HG03521 (cell line): ENCODE measurements around the gene EPS15.
"Not testable (repeated sequence)": the region's sequence is repeated elsewhere in the genome, so short reads cannot be mapped to it uniquely, and the experiment has no call there.

Experiments used
- ATAC-seq: cut with Tn5 transposase; IDR thresholded peaks from one replicate; pipeline ENCODE4 v1.9.1; 2021; ENCODE audit warnings: mild to moderate bottlenecking, moderate library complexity; ENCODE audit not compliant: unreplicated experiment

Gene EPS15

DNA sequence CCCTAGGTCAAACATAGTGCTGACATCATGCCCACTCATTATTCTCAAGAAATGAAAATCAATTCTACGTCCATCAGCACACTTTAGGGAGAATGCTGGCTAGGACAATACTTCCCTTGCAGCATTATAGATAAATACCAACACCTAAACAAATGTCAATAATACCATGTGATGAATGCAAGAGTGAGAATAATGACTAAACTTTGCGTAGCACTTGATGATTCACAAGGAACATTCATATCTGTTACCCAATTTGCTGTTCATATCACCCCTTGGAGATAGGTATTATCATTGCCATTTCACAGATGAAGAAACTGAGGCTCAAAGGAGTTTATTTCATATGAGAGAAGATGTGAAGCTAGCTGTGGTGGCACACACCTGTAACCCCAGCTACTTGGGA is 24.8 kb upstream of the EPS15 start:
- ATAC-seq = no peak

DNA sequence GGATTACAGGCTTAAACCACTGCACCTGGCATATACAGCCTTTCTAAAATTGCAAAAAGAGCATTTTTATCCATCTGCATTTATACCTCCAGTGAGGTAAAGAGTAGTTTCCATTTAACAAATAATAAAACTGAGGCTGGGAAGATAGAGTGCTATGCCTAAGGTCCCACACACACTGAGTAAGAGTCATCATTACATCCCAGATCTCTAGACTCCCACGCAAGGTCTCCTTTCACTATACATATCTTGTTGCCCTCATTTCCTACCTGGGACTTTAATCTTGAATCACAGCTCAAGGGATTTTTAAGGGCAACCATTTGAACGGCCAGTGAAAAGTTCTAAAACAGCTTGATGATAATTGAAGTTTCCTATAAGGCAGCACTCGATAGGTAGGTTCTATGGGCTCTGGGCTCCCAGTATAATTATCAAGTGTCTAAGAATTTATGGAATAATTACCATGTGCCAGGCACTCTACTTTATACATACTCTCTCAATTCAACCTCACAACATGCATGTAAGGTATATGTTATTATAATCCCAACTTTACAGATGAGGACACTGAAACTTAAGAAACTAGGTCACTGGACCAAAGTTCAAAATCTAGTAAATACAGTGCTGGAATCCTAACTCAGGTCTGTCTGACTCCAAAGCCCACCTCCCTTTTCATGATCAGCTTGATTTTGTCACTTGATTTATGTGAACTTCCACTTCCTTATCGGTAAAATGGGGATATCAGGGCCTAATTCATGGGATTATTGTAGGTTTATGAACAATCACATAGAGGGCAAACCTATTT is 23.3 kb upstream of the EPS15 start:
- no peak for ATAC-seq

DNA sequence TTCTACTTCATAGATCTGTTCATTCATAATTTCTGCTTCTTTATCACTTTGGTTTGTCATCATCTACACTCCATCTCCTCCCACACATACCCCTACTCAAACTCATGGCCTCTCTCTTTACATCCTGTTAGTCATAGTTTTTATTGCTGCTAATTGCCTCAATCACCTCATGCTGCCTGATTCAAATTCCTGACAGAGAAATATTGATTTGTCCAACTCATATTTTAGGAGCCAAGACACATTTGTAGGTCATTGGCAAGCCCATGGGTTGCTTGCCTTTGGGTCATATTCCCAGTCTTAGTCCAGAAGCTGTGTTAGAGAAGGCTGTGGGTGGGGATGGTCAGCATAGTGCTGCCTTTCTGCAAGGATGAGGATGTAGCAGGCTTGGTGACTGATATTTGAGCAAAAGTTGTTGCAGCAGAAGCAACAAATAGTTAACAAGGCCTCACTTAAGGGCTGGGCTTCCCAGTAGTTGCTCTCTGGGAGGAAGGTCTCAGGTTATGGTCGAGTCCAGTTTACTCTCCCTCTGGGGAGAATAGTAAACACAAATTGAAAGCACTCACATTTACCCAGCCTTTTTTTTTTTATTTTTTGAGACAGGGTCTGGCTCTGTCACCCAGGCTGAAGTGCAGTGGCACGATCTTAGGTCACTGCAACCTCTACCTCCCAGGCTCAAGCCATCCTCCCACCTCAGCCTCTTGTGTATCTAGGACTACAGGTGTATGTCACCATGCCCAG is 22.4 kb upstream of the EPS15 start:
- no peak for ATAC-seq

DNA sequence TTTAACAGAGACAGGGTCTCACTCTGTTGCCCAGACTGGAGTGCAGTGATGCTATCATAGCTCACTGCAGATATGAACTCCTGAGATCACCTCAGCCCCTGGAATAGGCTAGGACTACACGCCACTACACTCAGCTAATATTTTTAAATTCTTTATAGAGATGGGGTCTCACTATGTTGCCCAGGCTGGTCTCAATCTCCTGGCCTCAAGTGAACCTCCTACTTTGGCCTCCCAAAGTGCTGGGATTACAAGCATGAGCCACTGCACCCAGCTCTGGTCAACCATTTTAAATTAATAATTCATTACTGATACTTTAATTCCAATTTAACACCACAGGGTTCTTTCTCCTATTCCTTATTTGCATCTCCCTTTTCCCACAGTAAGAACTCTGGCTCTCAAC is 18.5 kb upstream of the EPS15 start:
- ATAC-seq = no peak

DNA sequence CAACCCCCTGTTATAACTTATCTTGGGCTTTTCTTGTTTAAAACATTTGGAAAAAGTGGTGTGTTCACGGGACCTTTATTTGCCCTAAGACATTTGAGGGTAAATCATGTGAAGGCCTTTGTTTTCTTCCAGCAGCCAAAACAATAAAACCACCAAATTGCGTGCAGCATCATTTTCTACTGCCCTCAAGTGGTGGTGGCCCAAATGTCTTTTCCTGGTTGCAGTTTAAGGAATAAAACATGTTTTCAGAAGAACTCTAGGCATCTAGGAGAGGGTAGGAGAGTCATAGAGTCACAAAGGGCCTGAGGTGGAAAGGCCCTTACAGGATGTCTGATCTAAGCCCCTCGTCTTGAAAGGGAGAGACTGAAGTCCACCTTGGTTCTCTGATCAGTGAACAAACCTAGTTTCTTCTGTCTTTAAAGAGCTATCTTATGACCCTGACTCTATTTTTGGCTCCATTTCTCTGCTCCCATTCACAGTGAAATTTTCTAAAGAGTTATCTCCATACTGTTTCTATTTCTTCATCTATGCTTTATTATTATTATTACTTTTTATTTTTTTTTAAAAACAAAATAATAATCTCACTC is 16.0 kb upstream of the EPS15 start:
- no peak for ATAC-seq

DNA sequence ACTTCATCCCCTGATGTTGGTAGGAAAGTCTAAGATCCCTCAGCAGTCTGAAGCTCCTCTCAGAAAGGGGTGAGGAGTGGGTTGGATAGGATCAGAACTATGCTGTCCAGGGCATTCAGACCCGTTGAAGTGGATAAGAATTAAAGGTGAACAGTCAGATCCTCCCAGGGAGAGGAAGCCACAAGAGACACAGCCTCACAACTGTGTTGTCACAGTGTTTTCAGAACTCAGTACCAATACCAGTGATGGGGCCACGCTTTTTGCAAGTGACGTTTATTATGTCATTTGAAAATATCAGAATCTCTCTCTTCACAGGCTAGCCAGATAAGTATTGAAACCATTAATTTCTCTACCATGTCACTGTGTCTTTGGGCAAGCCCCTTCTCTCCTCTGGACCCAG is 15.4 kb upstream of the EPS15 start:
- no peak for ATAC-seq

DNA sequence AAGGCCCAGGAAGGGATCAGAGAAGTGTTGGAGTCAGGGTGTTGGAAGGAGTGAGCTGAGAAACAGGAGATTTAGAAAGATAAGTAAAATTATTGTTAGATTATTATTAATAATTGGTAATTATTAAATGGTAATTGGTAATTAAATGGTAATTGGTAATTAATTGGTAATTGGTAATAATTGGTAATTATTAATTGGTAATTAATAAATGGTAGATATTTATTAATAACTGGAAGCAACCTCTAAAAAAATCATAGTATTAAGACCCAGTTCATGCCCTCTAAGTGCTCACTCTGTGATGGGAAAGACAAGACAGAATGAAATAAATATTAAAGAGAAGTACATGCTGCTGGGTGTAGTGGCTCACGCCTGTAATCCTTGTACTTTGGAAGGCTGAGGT is 13.8 kb upstream of the EPS15 start:
- ATAC-seq = no peak

DNA sequence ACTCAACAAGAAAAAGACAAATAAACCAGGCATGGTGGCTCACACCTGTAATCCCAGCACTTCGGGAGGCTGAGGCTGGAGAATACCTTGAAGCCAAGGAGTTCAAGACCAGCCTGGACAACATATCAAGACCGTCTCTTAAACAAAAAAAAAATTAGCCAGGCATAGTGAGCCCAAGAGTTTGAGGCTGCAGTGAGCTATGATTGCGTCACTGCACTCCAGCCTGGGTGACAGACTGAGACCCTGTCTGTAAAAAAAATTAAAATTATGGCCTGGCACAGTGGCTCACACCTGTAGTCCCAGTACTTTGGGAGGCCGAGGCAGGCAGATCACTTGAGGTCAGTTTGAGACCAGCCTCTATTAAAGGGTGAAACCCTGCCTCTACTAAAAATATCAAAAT is 11.4 kb upstream of the EPS15 start:
- ATAC-seq = not testable (repeated sequence)

DNA sequence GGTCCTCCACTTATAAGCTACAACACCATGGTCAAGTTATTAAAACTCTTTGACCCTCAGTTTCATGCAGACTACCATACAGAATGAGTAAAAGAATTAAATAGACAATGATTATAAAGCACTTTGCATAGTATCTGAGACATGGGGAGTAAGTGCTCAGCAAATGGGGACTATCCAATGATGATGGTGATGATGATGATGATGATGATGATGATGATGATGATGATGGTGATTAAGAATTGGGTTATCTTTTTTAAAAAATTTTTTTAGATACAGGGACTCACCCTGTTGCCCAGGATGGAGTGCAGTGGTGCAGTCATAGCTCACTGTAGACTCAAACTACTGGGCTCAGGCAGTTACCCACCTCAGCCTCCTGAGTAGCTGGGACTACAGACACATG is 8.1 kb upstream of the EPS15 start:
- no peak for ATAC-seq

DNA sequence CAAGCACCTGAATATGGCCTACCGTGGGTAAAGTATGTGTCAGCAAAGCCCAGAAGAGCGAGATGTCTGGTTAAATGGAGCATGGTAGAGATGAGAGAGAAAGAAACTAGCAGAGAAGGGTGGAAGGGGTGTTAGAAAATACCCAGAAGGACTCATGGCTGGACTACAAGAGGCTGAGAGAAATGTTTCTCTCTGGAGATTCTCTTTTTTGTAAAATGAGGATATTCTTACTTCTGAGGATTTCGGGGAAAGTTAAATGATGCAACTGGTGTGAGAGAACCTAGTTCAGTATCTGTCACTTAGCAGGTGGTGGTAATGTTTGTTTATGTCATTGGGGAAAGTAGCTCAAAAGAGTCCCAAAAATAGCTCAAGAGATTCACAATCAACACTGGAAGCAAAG is 7.2 kb upstream of the EPS15 start:
- ATAC-seq = peak; percentile 43

DNA sequence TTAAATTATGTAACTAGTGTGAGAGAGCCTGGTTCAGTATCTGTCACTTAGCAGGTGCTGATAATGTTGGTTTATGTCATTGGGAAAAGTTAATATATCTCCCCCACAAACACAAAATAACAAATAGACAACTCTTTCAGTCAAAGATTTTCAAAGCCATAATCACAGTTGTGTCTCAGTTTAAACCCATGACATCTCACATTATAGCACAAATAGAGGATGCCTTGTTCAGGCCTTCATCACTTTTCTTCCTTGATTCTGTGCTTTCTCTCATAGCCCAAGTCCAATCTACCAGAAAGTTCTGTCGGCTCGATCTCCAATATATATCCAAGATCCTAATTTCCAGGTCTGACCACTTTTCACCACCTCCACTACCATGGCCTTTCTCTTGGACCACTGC is 6.2 kb upstream of the EPS15 start:
- ATAC-seq = no peak

DNA sequence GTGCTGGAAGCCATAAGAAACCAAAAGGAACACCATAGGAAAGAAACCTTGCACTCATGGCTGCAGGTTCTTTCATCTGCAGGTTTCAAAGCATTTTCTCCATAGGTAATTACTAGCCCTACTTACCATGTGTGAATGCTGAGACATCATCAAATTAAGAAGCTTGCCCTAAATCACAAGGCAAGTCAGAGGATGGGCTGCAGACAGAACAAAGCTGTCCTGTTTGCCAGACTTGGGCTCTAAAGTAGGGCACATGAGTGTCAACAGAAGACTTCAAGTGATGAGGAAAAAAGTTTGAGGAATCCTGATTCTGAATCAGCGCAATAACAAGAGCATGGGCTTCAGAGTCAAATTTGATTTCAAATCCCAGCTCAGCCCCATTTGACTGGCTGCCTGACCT is 5.8 kb upstream of the EPS15 start:
- no peak for ATAC-seq

DNA sequence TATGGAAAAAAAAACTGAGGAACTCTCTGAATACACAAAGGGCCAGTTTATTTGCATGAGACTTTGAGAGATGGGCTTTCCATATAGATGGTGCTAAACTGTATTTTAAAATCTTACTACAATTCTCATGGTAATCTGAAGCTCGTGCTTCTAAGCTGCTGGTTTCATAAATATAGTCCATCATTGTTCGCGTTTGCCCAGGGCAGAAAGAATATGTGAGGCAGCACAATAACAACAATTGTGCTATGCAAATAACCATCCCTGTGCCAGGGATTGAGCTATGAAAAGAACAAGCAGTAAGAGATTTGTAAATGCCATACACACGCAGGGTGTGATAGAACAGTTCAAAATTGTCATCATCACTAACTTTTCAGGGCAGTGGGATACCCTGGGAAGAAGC is 4.9 kb upstream of the EPS15 start:
- no peak for ATAC-seq

DNA sequence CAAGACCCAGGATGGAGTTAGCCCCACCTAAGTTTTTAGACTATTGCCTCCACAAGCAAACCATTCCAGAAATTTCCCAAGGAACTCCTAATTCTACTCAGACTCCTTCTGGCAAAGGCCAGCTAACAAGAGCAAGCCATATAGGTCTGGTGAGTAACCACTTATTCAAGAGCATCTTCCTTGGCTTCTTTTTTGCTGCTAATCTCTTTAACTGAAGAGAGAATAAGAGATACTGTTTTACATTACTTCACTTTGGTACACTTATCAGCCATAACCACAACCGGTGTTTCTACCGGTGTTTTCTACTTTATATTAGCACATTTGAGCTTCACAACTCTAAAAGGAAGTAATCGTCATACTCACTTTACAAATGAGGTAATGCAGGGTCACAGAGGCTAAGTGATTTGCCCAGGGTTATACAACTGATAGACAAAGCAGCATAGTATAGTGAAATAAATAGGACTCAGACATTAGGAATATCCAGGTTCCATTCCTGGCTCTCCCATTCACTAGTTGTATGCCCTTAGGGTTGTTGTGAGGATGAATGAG is 1.7 kb upstream of the EPS15 start:
- no peak for ATAC-seq

DNA sequence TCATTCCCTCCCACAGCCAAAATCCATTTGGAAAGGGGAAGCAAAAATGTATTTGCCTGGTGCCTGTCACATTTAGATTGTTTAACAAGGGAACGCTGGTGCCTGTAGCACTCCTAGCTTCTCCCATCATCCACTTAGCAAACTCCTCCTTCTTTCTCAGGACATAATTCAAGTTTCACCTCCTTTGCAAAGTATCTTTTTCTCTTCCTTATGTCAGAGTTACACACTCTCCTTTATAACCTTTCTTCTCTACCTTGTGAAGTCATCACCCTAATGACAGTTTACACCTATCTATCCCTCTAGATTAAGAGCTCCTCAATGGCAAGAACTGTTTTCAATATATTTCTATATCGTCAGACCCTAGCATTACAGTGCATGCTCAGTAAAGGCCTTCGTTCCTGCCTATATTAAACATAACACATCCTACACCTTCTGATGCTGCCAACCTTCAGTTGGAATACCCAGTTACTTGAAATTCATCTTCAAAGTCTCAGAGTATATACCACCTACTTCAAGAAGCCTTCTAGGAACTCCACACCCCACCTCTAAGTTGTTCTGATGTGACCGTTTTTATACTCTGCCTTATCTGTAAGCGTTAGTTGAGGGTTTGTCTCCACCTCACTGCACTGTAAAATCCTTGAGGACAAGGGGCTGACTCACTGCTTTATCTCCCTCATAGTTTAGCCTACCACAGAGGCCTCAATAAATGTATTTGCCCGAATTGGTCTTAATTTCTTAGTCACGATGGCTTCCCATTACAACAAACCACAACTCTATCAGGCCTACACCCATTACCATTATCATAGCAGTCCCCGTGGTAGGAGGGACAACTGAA is 1.0 kb upstream of the EPS15 start:
- no peak for ATAC-seq

DNA sequence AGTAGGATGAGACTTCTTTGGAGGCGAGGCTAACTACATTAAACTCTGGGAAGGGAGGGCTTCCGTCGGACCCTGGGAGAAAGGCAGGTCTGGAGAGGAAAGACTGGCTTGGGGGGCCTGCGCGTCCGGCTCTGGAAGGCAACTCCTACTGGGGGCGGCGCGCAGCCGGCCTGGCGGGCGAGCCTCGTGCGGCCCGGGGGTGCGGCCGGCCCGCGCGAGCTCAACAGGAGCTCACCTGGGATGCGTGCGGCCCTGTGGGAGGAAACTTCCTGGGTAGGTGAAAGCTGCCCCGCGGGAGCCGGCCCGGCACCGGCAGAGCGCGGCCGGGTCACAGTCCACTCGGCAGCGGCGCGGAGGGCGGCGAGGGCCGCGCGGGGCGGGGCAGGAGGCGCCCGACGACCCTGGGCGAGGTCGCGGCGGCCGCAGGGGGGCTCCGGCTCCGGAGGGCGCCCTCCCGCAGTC is 449 bp downstream of the EPS15 start:
- peak; percentile 38 for ATAC-seq

DNA sequence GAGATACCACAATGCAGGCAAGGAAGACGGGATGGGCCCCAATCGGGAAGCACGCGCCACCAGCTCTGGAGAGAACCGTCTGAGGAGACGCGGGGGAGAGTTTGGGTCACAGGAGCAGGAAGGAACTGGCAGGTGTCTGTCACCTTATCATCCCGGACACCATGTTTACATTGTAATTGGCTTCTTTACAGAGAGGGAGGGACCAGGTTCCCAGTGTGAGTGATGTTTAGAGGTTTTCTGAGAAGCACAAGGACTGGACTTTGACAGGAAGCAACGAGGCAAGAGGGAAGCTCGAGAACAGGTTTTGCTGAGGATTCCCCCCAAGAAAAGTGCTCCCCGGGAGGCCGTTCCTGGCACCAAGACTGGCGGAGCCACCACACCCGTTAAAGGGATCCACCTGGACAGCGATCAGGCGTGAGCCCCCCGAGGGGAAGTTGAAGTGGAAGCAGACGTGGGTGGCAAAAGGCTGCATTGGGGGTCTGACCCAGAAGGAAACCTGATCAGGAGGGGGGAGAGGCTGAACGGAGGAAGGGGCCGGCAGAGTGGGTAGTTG is 957 bp downstream of the EPS15 start:
- peak; percentile 28 for ATAC-seq

DNA sequence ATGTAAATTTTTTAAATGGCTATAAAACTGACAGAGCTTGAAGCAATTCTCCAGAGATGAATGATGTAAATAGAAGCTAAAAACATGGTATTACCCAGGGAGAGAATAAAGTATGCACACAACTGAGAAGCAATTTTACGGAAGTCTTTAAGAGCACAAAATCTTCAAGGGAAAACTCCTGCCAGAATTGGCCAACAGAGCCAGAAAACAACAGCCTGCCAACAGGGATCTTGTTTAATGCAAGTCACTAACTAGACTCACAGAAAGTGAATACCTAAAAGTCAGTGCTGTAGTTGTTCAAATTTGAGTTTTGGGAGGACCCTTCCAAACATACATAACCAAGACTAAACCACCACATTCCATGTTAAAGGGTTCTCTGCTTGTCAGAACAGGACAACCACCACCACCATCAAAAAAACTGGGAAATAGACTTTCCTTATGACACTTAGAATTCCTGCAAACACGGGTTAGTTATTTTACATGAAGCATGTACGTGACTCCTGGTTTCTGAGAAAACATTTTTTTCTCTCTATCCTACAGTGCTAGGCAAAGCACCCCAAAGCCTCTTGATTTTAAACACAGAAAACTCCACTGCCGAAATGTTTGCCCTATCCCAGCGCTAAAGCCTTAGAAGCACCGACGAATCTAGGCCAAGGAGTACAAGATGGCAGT is 1.6 kb downstream of the EPS15 start:
- no peak for ATAC-seq

DNA sequence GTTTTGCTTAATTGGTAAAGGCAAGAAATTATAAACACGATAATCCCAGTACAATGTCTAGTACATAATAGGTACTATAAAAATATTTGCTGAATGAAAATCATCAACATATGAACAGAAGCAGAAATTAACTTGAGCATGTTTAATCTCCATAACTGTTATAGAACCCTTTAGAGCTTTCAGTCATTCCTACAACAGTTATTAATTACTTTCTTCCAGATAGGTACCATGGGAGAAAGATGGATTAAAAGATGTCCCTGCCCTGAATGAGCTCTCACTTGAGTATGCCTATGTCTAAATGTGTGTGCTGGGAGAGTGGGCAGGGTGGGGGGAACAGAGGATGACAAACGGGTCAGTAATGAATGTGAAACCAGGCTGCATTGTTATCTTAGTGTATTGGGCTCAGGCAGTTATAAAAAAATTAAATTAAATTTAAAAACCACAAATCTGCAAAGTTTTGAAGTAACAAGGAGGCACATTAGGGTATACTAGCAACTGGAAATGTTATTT is 2.4 kb downstream of the EPS15 start:
- no peak for ATAC-seq
